ENCODE results near the gene ABCB11. TPM values are rescaled to one million over a fixed set of nuclear protein-coding genes. Genes with fewer than 3 reads are reported as not detected.

ABCB11 gene
- total RNA-seq, 1 donor: not detected

DNA sequence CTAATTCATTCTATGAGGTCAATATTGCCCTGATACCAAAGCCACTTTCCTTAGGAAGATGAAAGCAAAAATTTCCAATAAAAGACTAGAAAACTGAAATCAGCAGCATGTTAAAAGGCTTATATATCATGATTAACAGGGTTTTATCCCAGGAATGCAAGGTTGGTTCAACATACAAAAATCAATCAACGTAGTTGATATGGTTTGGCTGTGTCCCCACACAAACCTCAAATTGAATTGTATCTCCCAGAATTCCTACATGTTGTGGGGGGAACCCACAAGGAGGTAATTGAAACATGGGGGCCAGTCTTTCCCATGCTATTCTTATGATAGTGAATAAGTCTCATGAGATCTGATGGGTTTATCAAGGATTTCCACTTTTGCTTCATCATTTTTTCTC is 11.7 kb upstream of the ABCB11 start:
- H3K4me3 ChIP-seq (ENCODE audit: low read depth, low read length): no peak overlapping the region
- TF ChIP-seq, protein P1, sequence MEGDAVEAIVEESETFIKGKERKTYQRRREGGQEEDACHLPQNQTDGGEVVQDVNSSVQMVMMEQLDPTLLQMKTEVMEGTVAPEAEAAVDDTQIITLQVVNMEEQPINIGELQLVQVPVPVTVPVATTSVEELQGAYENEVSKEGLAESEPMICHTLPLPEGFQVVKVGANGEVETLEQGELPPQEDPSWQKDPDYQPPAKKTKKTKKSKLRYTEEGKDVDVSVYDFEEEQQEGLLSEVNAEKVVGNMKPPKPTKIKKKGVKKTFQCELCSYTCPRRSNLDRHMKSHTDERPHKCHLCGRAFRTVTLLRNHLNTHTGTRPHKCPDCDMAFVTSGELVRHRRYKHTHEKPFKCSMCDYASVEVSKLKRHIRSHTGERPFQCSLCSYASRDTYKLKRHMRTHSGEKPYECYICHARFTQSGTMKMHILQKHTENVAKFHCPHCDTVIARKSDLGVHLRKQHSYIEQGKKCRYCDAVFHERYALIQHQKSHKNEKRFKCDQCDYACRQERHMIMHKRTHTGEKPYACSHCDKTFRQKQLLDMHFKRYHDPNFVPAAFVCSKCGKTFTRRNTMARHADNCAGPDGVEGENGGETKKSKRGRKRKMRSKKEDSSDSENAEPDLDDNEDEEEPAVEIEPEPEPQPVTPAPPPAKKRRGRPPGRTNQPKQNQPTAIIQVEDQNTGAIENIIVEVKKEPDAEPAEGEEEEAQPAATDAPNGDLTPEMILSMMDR (IDR thresholded peaks at IDR 0.05; ENCODE audit: insufficient read depth, low read length): no peak
- DNase-seq (ENCODE audit: low read depth): no peak

DNA sequence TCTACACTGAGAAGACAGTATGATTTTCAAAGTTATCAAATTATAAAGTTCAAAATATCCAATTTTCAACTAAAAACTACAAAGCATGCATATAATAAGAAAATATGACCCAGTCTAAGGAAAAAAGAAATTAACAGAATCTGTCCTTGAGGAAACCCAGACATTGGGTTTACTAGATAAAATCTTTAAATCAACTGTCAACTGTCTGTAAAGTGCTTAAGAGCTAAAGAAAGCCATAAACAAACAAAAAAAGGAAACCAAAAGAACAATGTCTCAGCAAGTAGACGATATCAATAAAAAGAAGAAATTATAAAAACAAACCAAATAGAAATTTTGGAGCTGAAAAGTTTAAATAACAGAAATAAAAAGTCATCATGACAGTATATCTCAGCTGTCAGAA is 10.5 kb upstream of the ABCB11 start:
- TF ChIP-seq, protein P1 (IDR thresholded peaks at IDR 0.05; ENCODE audit: insufficient read depth, low read length): no peak
- H3K4me3 ChIP-seq (ENCODE audit: low read depth, low read length): no peak overlapping the region

DNA sequence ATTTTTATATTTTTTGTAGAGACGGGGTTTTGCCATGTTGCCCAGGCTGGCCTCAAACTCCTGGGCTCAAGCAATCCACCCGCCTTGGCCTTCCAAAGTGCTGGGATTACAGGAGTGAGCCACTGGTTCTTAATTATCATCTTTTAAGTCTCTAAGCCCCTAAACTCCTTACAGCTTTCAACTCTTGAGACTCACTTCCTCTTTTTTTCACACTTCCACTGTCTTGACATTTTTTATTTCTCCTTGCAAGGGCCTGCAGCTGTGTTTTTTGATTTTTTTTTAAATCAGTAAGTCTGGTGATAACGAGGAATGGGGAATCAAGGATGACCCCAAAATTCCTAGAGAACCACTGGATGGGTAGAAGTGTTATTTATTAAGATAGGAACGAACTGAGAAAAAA is 8.6 kb upstream of the ABCB11 start:
- H3K4me3 ChIP-seq (ENCODE audit: low read depth, low read length): no peak overlapping the region
- TF ChIP-seq, protein P1 (IDR thresholded peaks at IDR 0.05; ENCODE audit: insufficient read depth, low read length): no peak
- DNase-seq (ENCODE audit: low read depth): no peak

More for the DNA sequence above, 10.5 kb upstream of the ABCB11 start:
- DNase-seq (ENCODE audit: low read depth): no peak

DNA sequence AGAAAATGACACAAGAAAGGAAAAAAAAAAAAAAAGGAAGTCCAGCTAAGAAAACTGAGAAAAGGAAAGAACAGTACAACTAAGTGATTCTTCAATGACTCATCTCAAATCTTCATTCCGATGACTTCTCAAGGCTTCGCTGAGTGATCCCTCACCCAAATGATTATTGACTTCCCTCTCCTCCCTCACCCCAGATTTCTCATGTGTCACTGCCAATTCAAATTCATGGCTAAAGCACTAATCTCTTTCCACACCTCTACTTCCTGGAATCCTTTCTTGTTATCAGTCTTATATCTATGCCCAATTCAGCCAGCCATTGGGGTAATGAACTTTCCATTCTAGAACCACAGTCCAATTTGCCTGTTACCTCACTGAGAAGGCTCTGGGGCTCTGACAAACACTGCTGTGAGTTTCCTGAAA is 7.2 kb upstream of the ABCB11 start:
- peak; percentile 4 for DNase-seq (ENCODE audit: low read depth)
- H3K4me3 ChIP-seq (ENCODE audit: low read depth, low read length): no peak overlapping the region
- TF ChIP-seq, protein P1 (IDR thresholded peaks at IDR 0.05; ENCODE audit: insufficient read depth, low read length): no peak

DNA sequence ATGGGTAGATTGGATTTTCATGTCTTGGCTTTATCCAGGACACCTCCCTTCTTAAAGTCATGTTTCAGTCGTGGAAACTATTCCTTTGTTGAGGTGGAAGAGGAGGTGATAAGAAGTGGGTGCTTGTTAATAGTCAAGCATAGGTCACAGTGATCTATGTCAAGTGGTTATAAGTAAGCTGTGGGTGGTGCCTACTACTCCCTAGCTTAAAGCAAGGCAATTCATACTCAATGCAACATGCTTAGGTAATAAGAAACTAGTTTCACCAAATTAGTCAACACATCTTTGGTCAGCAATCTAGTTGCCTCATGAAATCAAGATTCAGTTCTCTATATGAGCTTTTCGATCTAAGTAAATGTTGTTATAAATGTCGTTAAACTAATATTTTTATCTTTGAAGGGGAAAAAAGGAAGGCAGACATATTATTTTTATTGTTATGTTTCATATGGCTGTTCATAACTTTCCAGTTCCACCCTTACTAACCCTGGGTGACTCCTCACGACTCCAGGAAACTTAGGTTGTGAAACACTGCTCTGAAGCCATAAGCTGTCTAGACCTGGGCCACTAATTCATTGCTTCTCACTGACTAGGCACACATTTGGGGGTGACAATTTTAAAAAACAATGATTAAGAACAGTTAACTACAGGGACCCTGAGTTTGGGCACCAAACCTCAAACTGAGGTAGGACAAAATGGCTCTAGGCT is 5.8 kb upstream of the ABCB11 start:
- DNase-seq (ENCODE audit: low read depth): no peak
- TF ChIP-seq, protein P1 (IDR thresholded peaks at IDR 0.05; ENCODE audit: insufficient read depth, low read length): no peak
- H3K4me3 ChIP-seq (ENCODE audit: low read depth, low read length): no peak overlapping the region

DNA sequence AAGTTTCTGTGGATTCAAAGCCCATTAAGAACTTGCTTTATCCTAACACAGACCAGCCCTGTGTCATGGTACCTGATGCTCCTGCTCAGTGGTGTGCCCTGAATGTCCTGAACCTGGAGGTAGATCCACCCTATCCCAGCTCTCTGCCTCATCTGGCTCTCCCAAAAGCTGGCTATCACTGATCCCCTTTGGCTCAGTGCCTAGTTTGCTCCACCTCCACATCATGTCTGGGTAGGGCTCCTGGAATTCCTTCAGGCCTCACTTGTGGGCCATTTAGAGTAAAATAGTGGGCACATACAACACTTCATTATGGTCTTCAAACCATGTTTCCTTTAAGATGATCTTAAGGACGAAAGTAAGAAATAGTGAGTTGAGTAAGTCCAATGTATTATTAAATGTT is 4.8 kb upstream of the ABCB11 start:
- TF ChIP-seq, protein P1 (IDR thresholded peaks at IDR 0.05; ENCODE audit: insufficient read depth, low read length): no peak
- DNase-seq (ENCODE audit: low read depth): no peak
- no peak overlapping the region for H3K4me3 ChIP-seq (ENCODE audit: low read depth, low read length)

All from fibroblast of the aortic adventitia (primary cell).